ENCODE measurements around the gene INPP4A.
A peak's percentile ranks its signal among the peaks of the same experiment; 100 is the strongest.

The INPP4A gene

GRCh38 chr2:98438190-98439133 is 6.2 kb upstream of the INPP4A start:
- no peak for DNase-seq

- no peak for DNase-seq
Observed at GRCh38 chr2:98441706-98442450, 2.8 kb upstream of the INPP4A start.

GRCh38 chr2:98442488-98442887 is 2.2 kb upstream of the INPP4A start:
- no peak for DNase-seq

- no peak for DNase-seq
Observed at GRCh38 chr2:98445177-98445682, 572 bp downstream of the INPP4A start.

- no peak for DNase-seq
Observed at GRCh38 chr2:98445683-98446581, 1.3 kb downstream of the INPP4A start.

- no peak for DNase-seq
Observed at GRCh38 chr2:98446850-98447249, 2.2 kb downstream of the INPP4A start.

GRCh38 chr2:98448441-98449145 is 3.9 kb downstream of the INPP4A start:
- DNase-seq = no peak

- DNase-seq = no peak
Observed at GRCh38 chr2:98452396-98453027, 7.9 kb downstream of the INPP4A start.

- no peak for DNase-seq
Observed at GRCh38 chr2:98453083-98453482, 8.4 kb downstream of the INPP4A start.

- DNase-seq = no peak
Observed at GRCh38 chr2:98453531-98453930, 8.9 kb downstream of the INPP4A start.

GRCh38 chr2:98454073-98454472 is 9.4 kb downstream of the INPP4A start:
- DNase-seq = no peak

GRCh38 chr2:98454500-98455235 is 10.0 kb downstream of the INPP4A start:
- no peak for DNase-seq

GRCh38 chr2:98455494-98455976 is 10.9 kb downstream of the INPP4A start:
- no peak for DNase-seq

GRCh38 chr2:98457045-98457696 is 12.5 kb downstream of the INPP4A start:
- no peak for DNase-seq

- DNase-seq = peak; percentile 41
Observed at GRCh38 chr2:98458207-98458606, 13.5 kb downstream of the INPP4A start.

GRCh38 chr2:98458667-98459380 is 14.2 kb downstream of the INPP4A start:
- peak; percentile 25 for DNase-seq

GRCh38 chr2:98459496-98460175 is 15.0 kb downstream of the INPP4A start:
- peak; percentile 29 for DNase-seq
